ENCODE data around the gene OTOF.

DNA sequence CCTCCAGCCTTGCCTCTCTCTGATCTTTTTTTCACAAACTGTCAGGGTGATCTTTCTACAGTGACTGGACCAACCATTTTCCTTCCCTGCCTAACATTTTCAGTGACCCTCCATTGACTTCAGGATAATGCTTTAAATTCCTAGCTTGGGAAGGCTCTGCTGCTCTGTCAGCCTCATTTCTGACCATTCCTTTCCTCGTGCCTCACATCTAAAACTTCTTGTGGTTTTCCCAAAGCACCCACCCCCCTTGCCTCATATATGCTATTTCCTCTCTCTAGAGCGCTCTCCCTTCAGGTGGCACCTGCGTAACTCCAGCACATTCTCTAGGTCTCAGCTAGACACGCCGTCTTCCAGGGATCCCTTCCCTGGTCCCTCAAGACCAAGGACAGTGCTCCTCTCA lies 39.0 kb downstream of the OTOF start:
- TF ChIP-seq, protein P1, sequence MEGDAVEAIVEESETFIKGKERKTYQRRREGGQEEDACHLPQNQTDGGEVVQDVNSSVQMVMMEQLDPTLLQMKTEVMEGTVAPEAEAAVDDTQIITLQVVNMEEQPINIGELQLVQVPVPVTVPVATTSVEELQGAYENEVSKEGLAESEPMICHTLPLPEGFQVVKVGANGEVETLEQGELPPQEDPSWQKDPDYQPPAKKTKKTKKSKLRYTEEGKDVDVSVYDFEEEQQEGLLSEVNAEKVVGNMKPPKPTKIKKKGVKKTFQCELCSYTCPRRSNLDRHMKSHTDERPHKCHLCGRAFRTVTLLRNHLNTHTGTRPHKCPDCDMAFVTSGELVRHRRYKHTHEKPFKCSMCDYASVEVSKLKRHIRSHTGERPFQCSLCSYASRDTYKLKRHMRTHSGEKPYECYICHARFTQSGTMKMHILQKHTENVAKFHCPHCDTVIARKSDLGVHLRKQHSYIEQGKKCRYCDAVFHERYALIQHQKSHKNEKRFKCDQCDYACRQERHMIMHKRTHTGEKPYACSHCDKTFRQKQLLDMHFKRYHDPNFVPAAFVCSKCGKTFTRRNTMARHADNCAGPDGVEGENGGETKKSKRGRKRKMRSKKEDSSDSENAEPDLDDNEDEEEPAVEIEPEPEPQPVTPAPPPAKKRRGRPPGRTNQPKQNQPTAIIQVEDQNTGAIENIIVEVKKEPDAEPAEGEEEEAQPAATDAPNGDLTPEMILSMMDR (IDR thresholded peaks at IDR 0.05) = no peak
- no peak for TF ChIP-seq EZH2phosphoT487 (IDR thresholded peaks at IDR 0.05)

Measured in neural progenitor cell (in vitro differentiated cells).